Stimulated activated CD4-positive, alpha-beta T cell treated with anti-CD3 and anti-CD28 coated beads, Interleukin-12 subunit alpha, Interleukin-12 subunit beta, amount 100 ng/mL, for 4 hours (primary cell): ENCODE results near the gene NRARP.

ENCODE experiments used
- DNase-seq: peaks from one replicate; pipeline ENCODE4 v3.0.0-alpha.2; 2020

NRARP gene

DNA sequence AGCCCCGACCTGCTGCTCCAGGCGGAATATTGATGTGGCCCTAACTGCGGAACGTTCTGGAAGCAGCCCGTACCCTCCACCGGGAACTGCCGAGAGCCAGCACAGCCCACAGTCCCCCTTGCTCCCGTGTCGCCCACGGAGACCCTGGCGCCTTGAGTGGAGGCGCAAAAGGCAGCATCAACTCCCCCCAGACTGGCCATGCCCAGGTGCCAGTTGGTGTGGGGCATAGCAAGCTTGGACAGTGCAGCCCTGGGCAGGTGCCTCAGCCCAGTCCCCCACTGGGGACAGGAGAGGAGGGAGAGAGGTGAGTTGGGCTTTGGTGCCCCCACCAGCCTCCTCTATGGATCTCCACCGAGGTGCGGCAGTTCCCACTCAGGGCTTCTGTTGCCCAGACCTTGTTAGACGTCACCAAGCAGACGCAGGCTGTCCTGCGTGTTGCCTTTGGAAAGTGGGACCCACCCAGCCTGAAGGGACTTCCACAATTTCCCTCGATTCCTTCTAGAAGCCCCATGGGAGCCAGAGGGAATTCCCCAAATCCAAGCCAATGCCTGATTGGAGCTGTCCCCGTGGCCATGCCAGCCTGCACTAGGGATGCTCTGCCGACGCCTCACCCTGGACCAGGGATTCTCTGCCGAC is 19.8 kb upstream of the NRARP start:
- DNase-seq: no peak

DNA sequence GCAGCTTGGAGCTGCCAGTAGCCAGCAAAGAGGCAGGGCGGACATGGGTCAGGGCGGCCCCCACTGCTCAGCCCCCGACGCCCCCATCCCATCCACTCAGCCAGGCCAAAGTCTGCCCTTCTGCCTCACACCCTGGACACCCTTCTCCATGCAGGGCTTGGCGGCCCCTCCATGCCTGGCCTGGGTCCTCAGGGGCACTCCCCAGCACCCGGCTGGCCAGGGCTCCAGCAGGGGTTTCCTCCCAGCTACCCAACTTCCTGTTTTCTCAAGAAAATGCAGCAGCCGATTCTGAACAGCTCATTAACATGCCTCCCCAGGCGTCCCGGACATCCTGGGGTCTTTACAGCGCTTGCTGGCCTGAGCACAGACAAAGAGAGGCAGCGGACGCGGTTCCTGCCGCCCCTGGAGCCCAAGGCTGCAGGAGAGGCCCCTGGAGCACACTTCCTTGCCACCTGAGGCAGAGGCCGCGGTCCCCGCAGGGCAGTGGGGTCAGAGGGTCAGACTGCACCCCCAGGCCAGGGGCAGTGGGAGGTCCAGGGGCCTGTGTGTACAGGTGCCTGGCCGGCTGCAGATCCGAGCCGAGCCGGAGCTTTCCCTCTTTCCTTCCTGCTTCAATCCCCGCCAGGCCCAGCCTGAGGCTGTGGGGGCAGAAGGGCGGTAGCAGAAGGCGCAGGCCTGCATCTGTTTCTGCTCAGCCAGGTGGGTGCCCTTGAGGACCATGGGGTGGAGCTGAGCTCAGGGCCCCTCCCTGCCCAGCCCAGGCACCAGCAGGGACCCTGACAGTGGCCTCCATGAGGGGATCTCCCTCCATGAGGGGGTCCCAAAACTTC is 18.7 kb upstream of the NRARP start:
- no peak for DNase-seq

DNA sequence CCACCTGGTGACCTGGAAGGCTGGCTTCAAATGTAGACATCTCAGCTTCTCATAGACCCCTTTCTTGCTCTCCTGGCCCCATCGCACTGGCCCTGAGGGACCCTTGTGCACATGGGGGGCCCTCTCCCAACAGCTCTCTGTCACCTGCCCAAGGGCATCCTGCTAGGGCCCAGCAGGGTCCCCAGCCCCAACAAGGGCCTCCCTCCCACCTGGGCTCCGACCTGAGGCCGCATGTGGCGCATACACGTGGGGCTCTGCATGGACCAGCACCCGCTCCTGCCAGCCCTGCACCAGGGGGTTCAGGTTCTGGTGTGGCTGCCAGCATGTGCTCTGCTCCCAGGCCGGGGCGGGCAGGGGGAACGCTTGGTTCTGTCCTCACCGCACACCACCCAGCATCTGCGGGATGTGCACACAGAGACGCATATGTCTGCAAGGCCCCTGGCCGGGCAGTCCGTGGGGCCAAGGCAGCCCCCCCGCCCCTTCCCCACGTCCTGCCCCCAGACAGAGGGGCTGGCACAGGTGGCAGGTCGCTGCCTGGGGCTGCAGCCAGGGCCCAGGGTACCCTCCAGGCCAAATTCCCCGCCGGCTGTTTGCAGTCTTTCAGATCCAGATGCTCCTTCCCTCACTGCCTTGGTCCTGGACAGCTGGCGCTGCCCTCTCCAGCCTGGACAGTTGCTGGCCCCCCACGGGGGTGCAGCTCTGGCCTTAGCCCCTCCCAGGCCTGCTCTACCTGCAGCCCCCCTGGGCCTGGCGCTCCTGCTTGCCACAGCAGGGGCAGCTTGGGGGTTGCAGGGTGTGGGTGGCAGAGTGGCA is 17.9 kb upstream of the NRARP start:
- DNase-seq: no peak

DNA sequence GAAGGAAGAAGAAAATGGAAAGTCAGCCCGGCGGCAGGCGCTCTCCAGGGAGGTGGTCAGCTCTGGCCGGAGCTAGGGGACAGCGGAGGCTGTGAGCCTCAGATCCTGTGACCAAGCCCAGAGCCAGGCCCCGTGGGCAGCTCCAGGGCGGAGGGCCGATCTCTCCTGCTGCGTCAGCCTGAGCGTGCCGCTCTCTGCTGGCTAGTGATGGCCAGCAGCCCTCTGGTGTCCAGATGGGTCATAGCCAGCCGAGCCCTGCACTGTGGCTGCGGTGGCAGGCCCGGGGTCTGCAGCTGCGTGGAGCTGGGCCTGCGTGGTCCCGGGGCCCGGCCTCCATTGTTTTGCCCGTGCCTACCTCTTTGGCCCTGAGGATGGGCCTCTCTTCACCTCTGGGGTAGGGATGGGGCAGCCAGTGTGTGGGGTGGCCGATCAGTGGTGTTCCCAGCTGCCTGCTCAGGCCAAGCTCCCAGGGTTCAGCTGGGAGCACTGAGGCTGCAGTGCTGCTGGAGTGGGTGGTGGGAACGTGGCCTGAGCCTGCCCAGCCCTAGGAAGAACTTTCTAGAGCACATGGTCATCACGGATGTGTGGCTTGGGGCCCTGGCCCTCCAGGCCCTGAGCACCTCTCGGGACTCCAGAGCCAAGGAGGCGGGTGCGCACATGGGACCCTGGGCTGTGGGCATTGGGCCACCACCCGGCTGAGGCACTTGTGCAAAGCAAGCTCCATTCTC is 17.1 kb upstream of the NRARP start:
- DNase-seq: no peak

DNA sequence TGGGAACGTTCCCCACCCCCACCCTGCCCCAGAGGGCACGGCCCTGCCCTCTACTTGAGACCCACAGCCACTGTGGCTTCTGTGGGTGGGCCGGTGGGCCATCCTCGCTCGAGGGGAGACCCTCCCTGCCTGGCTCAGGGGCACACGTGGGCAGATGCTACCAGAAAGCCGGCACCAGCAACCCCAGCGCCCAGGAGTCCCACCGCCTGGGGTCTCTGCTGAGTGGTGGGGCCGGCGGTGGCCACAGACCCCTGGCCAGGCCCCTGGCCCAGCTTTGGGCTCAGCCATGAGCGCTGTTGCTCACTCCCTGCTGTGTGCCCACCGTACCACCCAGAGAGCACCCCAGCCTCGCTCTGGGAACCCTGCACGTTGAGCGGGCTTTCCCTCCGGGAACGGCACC is 16.5 kb upstream of the NRARP start:
- no peak for DNase-seq

DNA sequence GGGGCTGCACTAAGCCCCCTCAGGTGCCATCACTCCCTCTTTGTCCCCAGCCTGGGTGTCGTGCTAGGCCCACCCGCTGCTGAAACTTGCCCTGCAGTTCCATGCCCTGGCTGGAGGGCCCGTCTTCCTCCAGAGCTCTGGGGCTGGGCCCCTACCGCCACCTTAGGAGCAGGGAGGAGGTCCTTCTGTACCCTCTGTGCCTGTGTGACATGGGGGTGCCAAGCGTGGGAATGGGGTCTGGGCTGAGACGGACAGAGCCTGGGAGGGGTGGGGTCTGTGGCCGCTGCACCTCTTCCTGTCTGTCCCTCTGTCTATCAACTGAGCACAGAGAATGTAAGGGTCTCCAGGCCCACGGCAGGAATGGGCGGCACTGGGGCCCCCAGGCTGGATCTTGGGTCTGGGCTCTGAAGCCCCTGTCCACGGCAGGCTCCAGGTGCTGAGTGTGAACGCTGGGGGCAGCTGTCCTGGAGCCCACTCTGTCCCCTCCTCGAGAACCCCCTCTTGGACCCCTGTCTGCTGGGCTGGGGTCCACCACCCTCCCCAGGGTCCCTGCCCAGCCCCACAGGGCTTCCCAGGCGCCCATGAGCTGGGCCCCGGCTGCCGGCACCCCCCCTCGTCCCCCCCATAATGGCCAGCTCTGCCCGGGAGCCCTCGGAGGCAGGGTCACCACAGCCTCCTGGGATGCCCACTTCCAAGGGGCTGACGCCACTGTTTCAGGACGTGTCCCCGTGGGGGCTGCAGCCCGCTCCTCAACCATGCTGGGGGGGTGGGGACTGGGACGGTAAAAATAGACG is 15.8 kb upstream of the NRARP start:
- no peak for DNase-seq

DNA sequence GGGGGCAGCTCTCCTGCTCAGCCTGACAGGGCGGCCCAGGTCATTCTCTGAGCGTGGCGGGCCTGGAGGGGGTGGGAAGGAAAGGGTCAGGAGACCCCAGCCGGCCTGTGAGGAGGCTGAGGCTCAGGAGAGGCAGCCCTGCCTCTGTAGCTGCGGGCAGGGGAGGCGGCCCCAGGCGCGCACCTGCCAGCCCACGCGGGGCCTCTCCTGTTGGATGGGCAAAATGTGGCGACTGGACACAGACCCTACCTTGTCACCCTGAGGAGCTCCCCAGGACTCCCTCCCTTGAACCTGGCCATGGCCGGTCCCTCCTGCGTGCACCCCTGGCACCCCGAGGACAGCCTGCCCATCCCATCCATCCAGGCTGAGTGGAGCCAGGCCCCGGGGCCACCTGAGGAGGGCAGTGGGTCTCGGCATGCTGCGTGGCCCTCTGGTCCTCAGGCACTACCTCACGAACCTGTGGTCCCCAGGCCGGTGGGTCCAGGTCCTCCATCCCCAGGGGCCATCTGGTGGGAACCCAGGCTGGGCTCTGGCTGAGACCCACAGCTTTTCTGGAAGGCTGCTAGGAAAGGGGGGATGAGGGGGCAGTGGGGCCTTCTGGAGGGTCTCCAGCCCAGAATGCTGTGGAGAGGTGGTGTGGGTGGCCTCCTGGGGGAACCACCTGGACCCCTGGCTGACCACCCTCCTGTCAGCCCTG is 15.1 kb upstream of the NRARP start:
- no peak for DNase-seq

DNA sequence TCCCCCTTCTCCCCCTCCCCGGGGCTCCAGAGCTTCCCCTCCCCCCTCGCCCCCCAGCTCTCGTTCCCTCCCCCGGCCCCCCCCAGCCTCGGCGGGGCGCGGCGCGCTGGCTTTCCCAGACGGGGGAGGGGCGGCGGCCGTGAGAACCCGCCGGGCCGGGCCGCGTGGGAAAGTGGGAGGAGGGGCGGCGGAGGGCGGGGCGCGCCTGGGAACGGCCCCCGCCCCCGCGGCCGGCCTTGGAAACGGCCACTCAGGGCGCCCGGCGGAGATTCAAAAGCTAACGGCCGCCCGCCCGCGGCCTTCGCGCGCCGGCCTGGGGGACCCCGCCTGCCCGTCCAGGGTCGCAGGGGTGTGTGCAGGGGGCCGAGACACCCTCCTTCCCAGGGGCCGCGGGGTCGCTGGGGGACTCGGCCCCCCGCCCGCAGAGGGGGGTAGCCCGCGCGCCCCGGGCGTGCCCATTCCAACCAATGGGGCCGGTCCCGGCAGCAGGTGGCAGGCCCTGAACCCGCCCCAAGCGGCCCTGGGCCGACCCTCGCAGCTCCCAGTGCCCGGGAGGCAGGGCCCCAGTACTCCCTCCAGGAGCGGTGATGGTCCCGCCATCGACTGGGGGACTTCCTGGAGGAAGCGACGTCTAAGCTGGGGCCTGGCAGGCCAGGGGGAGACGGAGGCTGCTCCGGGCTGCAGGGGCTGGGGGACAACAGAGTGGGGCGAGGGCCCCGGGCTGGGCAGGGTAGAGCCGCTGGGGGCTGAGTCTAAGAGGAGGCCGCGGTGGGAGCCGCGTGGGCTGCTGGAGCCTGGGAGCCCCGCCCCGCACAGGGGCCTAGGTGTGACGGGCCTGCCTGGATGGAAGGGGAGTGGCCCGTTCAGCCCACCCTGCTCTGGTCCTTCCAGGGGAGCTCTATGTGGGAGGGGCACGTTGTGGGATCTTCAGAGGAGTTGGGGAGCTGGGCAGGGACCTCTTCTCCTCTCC is 14.2 kb upstream of the NRARP start:
- no peak for DNase-seq

DNA sequence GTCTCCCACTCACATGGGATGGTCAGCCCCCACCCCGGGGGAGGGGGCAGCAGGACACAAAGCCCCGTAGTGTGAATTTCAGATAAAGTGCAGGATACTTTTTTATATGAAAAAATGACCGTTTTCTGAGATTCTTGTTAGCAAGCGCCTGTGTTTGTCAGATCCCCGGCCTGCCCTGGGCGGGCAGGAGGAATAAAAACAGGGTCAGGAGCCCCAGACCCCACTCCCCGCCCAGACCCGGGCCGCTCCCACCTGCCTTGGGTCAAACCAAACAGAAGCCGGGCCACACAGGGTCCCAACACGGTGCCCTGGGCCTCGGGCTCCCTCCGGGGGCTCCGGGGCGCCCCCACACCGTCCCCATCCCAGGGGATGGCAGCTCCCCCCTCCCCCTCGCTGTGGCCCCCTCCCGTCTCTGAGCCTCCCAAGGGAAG is 13.5 kb upstream of the NRARP start:
- DNase-seq: no peak

DNA sequence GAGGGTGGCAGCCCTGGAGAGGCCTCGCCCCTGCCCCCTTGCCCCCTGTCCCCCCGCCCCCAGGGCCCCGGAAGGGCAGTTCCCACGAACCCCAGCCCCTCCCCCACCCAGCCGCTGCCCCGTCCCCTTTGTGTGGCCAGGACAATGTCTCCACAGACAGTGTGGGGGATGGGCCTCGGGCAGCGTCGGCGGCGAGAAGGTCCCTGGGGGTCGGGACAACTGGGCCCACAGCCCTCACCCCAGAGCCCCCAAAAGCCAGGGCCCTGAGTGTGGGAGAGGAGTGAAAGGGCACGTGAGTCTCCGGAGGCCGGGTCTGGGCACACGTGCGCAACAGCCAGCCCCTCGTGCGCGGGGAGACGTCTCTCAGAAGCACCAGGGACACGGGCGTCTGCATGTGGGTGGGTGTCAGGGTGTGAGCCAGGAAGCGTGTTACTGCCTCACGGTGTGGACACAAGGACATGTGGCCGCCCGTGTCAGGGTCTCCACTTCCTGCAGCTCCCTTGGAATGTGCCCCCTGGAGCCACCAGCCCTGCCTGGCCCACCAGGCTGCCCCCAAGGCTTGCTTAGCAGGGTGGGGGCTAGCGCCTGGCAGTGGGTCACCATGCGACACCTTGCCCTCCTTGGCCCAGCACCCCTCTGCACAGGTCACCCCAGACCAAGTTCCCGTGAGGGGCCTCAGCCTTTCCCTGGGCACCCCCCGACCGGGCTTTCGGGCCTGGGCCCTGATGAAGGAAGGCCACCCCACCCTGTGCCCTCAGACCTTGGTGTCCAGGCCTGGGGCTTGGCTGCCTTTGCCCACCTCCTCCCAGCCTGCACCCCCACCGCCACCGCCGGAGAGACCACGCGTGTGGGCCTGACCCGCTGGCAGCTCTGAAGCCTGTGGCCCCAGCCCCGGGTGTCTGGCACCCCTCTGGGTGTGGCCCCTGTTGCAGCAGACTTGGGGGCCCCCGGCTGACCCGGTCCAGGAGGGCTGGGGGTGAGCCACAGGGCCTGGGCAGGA is 12.8 kb upstream of the NRARP start:
- DNase-seq: no peak

DNA sequence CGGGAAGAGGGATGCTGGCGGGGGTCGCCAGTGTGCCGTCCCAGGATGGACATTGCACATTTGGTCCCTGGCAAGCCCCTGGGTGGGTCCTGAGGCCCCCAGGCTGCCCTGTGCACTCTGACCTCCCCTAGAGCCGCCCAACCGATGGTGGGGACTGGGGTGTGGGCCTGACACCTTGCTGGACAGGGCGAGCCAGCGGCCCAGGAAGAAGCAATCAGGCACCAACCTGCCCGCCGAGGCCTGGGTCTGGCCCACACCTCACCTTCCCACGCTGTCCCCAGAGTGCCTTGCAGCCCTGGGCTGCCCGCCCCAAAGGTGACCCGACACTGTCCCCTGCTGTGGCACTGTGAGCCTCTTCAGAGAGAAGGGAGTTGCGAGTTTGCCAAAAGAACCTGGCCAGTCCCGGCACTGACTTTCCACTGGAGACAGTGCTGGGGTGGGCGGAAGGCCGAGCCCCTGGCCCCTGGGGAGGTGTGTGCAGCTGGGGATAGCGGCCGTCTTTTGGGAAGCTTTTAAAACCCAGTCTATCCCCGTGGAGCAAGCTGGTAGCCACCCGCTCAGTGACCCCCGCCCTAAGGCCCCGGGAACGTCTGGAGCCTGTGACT is 12.0 kb upstream of the NRARP start:
- DNase-seq: no peak

DNA sequence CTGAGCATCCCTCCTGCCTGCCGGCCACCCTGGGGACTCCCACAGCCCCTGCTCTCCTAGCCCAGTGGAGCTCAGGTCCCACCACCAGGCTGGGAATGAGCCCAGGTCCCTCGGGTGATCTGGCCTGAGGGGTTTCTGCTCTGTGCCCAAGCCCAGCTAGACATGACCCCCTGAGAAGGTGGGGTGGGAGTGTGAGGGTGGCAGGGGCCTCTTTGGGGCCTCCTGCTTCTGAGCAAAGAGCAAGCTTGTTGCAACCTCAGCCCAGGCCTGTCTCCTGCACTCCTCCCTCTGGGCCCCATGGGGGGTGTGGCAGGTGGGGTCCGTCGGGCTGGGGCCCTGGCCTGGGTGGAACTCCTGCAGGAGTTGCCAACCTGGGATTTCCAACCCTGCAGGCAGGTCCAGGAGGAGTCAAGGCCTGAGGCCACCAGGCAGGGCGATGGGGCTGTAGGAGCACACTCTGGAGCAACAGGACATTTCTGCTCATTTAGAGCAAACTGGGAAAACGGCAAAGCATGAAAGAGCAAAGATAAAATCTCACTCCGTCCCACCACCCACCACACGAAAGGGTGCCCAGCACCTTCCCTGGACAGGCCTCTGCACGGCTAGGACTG is 11.4 kb upstream of the NRARP start:
- DNase-seq: no peak

DNA sequence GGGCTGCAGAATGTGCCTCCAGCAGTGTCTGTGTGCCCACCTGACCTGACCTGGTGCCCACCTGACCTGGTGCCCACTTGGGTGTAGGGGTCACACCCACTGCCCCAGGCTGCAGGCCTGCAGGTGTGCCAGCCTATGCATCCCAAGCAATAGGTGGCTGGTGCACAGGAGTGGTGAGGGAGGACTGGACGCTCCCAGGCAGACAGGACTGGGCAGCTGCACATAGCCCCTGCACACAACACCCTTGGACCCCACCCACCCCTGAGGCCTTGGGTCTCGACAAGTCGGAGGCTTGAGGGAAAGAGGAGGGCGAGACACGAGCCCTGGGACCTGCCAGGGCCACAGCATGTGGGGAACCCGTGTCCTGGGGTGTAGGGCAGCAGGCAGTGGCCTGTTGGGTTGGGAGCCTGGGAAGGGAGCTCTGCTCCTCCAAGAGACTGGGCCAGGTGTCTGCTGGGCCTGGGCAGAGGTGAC is 10.8 kb upstream of the NRARP start:
- no peak for DNase-seq

DNA sequence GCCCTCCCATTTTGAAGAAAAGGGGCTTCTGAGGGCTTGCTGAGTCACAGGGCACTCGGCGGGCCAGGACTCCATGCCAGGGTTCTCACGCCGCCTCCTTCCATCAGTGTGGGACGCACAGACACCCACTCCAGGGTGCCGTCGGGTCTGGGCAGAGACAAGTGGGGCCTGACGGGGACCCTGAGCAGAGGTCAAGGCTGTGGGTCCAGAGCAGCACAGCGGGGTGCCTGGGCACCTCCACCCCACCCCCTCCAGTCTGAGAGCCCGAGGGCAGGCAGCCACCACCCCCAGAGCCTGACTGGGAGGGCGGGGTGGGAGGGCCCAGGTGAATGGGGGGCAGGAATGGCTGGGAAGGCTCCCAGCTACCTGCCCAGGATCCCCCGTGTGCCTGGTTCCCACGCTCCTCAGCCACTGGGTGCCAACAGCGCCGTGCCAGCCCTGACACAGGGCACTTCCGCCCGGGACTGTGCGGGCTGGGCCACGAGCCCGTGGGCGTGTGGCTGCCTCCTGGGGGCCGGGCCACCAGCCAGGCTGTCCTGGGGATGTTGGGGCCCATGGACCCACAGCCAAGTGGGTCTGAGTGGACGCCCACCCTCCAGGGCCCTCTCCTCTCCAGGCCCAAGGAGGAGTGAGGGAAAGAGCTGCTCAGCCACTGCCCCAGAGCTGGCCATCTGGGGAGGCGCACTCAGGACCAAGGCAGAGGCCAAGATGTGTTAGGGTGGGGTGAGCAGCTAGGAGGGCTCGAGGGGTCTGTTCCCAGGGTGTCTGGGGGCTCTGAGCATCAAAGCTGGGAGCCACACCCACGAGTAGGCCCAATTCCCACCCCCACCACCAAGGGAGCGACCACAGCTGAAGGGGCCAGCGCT is 10.1 kb upstream of the NRARP start:
- DNase-seq: no peak

DNA sequence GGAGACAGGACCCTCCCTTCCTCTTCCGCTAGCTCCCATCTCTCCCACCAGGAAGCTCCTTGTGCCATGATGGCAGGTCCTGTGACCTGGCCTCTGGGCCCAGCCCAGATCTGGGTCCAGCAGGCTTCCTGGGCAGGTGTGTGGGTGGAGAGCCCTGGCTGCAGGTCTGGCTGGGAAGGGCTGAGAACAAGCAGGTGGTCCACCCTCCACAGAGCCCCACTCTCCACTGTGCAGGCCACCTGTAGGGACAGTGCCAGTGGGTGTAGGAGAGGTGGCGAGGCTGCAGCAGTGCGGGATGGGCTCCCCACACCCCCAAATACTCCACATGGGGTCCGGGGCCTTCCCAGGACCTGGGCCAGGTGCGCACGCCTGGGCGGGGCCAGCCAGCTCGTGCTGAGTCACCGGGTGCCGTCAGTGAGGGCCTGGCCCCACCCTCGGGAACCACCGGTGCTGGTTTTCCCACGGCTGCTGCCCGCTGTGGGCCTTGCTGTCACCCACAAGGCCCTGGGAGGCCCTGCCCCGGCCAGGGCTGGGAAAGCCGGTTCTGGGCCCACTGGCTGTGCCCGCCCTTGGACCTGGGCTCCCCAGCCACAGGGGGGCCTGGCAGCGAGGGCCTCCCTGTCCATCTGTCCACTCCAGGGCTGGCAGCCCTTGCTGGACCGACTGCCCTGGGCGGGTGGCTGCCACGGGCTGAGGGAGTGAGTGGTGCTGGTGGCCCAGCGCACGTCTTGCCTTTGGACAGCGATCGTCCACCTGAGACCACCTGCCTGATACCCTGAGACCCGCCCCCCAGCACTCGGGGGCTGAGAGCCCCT is 9.3 kb upstream of the NRARP start:
- no peak for DNase-seq
